NCI-H748 treated with DMSO at 0.1 percent for 48 hours (cell line): ENCODE measurements around the gene IL6ST.
"Not testable (repeated sequence)": the region's sequence is repeated elsewhere in the genome, so short reads cannot be mapped to it uniquely, and the experiment has no call there.

Source experiments
- DNase-seq: peaks from one replicate; lab custom pipeline; 2025; lab: John Stamatoyannopoulos, UW

IL6ST gene

DNA sequence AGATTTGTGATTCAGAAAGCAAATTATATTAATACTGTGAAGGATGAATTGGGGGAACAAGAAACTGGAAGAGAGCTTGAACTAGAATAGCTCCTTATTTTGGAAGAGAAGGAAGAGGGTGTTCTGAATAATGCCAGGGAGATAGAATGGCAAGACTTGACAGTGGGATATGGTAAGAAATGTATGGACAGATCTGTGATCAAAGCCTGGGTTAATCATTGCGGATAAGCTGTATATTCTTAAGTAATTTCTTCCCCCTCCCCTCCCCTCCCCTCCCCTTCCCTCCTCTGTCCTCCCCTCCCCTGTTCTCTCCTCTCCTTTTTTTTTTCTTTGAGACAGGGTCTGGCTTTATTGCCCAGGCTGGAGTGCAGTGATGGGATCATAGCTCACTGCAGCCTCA lies 10.1 kb upstream of the IL6ST start:
- DNase-seq: no peak

DNA sequence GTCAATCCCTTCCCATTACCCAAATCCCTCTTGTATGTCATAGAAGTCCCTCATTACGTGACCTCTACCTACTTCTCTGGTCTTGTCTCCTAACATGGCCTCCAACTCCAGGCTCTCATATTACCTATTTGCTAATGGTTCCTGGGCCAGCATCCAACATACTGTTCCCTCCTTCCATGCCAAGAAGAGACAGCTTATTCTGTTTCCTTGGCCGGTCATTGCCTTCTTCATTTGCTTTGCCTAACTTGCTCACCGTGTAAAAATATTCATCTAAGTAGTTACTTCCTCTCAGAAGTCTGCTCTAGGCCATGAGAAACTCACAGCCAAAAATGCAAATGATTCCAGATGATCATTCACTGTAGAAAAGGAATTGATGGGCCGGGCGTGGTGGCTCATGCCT lies 8.9 kb upstream of the IL6ST start:
- no peak for DNase-seq

DNA sequence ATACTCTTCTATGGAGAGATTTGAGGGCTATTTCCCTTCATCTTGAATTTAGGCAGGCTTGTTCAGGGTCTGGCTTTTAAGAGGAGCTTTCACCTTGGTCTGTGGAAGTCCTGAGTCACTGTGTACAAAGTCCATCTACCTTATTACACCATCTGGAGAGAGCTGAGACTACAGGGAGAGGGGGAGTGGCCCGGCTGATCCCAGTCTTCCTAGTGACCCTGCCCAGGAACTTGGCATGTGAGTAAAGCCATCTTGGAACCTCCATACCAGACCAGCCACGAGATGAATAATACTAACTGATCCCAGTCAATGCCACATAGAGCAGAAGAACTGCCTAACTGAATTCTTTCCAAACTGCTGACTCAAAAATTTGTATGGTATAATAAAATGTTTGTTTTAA lies 8.4 kb upstream of the IL6ST start:
- no peak for DNase-seq

DNA sequence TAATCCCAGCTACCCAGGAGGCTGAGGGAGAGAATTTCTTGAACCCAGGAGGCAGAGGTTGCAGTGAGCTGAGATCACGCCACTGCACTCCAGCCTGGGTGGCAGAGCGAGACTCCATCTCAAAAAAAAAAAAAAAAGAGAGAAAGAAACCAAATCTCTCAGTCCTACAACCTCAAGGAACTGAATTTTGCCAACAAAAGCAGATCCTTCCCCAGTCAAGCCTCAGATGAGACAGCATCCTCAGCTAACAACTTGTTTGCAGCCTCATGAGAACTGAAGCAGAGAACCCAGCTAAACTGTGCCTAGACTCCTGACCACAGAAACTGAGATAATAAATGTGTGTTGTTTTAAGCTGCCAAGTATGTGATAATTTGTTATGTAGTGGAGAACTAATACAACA lies 7.5 kb upstream of the IL6ST start:
- DNase-seq: no peak

DNA sequence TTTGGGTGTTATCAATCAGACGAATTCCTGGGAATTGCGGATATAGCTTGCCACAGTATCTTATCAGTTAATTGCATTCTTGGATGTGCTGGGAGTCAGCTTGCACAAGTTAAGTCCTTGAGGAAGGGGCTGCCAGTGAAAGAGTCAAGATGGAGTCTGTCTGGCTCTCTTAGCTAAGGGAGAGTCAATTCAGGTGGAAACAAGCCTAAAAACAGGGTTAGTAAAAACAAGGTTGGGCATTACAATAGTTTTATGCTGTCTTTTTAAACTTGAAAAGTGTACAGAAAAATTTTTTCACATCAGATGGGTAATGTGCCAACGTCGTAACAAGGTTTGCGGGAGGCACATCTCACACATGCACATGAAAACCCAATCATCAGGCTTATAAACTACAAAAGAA lies 5.5 kb upstream of the IL6ST start:
- not testable (repeated sequence) for DNase-seq

DNA sequence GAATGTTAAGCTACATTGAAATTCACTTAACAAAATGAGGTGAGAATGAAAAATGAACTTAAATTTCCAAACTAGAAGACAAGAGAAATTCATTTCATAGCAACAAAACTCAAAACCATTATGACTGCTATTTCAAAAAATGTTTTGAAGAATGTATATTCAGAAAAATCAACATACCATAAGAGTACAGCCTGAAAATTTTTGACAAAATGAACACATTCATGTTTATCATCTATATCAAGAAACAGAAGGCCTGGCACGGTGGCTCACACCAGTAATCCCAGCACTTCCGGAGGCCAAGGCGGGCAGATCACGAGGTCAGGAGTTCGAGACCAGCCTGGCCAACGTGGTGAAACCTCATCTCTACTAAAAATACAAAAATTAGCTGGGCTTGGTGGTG lies 4.2 kb upstream of the IL6ST start:
- DNase-seq: no peak

DNA sequence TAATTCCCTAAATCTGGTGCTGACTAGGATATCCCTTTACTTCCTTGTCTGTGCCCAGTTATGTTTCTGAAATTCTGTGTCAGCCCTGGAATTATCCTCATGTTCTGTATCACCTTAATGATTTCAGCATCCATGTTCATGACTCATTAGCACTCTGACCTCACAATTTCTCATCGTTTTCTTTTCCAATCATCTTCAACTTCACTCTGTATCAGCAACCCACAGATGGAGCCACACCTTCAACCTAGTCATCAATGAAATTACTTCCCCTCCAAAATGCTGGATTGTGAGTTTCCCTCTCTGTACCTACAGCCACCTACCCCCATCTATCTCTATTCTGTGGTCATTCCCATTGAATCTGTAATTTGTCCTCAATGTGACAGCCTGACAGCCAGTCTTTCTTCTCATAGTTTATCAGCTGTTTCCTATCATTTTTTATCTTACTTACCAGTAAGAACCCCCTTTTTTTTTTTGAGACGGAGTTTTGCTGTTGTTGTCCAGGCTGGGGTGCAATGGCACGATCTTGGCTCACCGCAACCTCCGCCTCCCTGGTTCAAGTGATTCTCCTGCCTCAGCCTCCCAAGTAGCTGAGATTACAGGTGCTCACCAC lies 3.1 kb upstream of the IL6ST start:
- no peak for DNase-seq

DNA sequence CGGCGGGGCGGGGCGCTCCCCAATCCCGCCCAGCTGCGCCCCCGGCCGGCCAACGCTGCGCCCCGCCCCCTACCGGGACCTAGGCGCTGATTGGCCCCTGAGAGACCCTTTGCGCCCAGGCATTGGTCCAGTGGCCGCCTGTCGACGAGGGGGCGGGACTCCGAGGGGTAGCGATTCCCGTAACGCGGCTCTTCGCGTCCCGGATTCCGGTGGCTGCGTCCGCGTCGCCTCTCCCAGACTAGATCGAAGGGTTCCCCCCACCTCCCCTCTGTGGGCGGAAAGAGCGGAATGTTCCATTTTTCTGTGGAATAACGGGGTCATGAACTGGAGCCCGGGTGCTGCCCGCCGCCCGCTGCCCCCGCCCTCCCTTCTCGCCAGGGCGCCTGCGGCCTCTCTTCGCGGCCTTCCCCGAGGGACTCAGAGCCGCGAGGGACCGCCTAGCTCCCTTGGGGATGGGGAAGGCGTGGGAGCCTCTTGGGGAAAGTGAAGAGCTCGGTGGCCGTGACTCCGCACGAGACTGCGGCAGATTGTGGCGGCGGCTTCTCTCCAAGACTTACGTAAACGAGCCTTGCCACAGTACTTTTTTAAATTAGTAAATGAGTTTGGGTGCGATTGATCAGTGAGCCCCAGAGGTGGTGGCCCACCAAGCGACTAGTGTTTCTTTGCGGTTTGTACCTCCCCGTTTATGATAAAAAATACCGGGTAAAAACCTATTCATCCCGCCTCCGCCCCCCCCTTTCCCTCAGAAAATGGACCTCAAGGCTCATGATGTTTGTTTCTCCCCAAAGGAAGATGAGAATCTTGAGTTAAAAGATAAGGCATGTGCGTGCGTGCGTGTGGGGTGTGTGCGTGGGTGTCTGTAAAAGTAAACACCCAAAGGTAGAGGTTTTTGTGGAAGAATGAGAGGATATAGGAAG lies 493 bp upstream of the IL6ST start:
- DNase-seq: peak; percentile 88

DNA sequence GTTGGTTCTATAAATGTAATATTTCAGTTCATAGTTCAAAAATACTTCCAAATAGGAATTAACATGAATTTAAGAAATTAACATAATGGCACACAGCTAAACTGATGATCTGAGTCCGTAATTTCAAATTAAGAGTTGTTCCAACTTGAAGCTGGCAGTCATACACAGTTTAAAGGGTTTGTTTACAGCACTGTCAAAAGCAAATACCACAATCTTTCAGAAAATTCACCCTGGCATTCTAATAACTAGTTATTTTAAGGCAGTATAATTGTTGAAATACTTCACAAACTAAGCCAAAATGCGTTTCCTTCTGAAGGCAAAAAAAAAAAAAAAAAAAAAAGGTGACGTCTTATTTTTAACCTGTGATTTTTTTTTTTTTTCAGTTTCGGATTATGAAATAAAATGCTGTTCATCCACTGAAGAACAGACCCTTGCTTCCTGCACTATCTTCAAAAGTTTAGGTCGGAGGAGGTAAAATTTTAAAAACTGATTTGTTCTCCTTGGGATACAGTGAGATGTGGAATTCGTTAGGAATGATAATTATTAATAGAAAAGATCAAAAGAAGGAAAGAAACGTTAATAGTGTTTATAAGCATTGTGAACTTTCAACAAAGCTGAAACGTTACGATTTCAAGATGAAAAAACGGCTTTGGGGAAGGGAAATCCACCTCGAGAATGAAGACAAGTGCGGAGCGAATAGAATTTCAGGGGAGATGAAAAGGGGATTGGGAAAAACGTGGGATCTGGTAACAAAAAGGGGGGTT lies 850 bp downstream of the IL6ST start:
- DNase-seq: no peak

DNA sequence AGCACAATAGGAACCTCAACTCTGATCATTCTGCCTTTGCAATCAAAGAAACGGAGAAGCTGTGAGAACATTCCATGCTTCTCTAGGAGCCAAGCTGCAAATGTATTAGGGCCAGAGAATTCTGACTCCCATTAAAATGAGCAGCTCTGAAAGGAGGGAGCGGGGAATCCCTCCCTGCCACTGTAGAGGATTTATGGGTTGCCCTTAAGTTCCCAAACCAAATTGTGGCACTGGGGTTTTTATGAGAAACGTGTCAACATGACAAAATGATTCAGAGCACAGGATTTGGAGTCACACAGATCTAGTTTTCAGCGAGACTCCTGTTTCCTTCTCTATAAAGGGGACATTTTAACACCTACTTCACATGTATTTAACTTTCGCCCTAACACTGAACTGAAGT lies 1.8 kb downstream of the IL6ST start:
- DNase-seq: no peak

DNA sequence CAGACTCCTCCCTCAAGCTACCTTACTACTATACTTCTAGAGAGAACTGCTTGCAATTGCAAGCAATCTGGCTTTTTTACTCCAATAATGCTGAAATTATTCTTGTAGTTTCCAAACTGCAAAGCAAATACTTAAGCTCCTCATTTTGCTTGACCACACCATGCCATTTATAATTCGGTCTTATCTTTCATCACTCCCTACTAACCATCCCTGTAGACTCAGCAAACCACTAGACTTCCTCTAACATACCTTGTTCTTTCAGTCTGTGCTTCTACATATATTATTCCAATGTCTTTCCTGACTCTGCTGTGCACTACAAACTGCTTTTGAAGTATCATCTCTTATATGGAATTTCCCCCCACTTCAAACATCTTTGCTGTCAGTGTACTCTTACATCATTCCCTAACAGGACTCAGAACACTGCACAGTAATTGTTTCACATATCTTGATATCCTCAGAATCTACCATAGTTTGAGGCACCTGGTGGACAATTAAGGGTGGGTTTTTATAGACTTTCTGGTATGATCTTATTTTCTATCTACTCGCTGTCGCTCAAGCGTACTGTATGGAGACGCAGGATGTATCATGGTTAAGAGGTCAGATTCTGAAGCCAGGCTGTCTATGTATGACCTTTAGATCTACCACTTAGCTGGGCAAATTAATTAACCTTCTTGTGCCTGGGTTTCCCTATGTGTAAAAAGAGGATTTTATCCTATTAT lies 2.8 kb downstream of the IL6ST start:
- DNase-seq: no peak

DNA sequence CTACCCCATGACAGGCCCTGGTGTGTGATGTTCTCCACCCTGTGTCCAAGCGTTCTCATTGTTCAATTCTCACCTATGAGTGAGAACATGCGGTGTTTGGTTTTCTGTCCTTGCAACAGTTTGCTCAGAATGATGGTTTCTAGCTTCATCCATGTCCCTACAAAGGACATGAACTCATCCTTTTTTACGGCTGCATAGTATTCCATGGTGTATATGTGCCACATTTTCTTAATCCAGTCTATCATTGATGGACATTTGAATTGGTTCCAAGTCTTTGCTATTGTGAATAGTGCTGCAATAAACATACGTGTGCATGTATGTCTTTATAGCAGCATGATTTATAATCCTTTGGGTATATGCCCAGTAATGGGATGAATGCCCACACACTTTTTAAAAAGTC lies 3.9 kb downstream of the IL6ST start:
- not testable (repeated sequence) for DNase-seq

DNA sequence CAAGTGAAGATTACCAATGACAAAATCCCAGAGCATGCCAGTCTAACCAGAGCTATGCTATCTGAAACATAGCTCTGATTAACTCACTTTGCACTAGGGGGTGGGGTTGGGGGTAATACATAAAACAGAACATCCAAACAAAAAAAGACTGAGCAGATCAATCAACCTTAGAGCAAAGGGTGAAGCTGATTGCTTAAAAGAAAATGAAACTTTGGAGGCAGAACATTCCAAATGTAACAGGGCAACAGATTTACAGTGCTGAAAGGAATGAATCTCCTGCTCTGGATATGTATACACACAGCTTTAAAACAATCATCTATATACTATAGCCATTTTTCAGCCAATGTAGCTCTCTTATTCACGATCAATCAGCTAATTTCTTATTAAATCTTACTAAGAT lies 4.9 kb downstream of the IL6ST start:
- no peak for DNase-seq

DNA sequence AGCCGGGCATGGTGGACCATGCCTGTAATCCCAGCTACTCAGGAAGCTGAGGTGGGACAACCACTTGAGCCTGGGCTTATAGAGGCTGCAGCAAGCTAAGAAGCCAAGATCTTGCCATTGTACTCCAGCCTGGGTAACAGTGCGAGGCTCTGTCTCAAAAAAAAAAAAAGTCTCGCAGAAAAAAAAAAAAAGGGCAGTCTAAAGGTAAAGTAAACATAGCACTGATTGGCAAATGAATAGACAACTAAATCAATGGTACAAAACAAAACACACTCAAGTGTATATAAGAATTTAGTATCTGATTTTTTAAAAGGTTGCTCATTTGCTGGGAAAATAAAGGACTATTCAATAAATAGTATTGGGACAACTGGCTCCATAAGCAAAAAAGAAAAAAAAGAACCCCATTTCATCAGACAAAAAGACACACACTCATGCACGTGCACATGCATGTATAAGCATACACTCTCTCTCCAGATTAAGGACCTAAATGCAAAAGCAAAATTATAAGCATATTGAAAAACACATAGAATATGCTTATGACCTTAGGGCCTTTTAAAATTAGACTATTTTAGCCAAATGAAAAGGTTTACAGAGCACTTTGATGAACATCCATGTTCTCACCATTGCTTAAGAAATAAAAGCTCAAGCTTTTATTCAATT lies 5.7 kb downstream of the IL6ST start:
- no peak for DNase-seq

DNA sequence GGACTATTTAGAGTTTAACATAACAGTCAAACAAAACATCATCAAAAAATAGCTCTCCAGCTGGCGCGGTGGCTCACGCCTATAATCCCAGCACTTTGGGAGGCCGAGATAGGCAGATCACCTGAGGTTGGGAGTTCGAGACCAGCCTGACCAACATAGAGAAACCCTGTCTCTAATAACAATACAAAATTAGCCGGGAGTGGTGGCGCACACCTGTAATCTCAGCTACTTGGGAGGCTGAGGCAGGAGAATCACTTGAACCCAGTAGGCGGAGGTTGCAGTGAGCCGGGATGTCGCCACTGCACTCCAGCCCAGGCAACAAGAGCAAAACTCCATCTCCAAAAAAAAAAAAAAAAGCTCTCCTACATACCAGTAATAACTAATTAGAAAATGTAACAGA lies 6.3 kb downstream of the IL6ST start:
- not testable (repeated sequence) for DNase-seq

DNA sequence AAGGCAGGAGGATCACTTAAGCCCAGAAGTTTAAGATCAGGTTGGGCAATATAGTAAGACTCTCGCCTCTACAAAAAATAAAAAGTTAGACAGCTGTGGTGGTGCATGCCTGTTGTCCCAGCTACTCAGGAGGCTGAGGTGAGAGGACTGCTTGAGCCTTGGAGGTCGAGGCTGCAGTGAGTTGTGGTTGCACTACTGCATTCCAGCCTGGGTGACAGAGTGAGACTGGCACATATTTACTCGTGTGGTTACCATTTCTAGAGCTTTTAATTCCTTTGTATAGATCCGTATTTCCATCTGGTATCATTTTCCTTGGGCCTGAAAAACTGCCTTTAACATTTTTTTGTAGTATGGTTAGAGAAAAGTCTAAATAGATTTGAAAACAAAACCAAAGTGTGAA lies 7.8 kb downstream of the IL6ST start:
- no peak for DNase-seq

DNA sequence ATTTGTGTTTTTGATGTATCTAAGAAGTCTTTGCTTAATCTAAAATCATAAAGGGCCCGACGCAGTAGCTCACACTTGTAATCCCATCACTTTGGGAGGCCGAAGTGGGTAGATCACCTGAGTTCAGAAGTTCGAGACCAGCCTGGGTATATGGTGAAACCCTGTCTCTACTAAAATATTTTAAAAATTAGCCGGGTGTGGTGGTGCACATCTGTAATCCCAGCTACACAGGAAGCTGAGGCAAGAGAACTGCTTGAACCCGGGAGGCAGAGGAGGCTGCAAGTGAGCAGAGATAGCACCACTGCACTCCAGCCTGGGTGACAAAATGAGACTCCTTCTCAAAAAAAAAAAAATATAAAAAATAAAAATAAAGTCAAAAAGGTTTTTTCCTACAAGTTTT lies 9.6 kb downstream of the IL6ST start:
- no peak for DNase-seq

DNA sequence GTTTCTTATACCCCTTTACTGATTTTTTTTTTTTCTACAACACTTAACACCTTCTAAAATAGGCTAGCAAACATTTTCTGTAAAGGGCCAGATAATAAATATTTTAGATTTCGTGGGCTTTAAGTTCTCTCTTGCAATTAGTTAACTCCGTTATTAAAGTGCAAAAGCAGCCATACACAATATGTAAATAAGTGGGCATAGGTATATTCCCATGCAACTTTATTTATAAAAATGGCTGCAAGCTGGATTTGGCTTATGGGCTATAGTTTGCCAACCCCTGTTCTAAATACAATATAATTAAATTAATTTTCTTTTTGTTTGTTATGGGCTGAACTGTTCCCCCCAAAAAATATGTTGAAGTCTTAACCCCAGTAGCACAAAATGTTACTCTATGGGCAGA lies 10.8 kb downstream of the IL6ST start:
- DNase-seq: no peak

DNA sequence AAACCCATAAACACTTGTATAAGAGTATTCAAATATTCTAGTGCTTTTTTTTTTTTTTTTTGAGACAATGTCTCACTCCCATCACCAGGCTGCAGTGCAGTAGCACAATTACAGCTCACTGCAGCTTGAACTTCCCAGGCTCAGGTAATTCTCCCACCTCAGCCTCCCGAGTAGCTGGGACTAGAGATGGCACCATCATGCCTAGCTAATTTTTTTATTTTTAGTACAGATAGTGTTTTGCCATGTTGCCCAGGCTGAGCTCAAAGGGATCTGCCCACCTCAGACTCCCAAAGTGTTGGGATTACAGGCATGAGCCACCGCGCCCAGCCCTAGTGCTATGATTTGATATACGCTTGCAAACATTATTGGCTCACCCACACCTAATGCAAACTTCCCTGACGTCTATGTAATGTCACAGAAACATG lies 11.8 kb downstream of the IL6ST start:
- no peak for DNase-seq

DNA sequence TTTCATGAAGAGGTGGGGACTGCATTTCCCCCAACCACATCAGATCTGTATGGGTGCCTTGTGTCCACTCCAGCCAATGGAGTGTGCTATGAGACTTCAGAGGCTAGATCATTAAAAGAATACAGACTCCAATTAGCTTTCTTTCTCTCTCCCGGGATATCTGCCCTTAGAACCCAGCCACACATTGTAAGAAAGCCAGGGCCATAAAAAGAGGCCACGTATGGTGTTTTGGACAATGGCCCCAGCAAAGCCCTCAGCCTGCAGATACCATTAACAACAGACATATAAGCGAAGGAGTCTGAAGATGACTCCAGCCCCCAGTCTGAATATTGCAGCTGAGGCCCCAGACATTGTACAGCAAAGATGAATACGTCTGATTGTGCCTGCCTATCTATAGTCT lies 21.5 kb downstream of the IL6ST start:
- DNase-seq: no peak

DNA sequence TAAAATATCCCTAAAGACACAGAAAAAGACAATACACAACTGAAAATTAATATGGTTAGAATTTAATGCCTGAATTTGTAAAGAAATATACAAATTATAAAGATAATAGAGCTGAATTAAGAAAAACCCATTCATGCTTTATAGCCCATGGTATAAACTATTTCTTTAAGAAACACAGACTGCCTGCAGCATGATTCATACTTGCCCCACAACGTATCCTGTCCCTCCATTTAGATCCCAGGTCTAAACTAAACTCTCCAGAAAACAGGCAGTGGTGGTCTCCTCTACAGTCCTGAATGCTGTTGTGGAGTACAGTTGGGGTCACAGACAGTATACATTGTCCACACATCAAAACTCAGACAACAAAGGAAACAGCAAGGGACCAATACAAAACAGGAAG lies 24.8 kb downstream of the IL6ST start:
- no peak for DNase-seq

DNA sequence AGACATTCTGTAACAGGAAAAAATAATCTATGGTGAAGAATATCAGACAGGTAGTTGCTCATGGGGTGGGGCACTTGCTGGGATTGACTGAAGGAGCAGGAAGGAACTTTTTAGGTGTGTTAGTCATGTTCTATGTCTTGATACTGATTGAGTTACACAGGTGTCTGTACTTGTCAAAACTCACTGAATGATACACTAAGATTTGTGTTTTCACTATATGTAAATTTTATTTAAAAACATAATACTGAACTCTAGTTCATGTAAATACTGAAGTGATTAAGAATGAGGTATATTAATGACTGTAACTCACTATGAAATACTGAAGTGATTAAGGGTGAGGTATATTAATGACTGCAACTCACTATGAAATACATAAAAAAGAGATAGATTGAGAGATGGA lies 28.5 kb downstream of the IL6ST start:
- no peak for DNase-seq
